Nasal cavity respiratory epithelium epithelial cell of viscerocranial mucosa (primary cell): ENCODE measurements around the gene GGTLC1. TPM values are rescaled to one million over a fixed set of nuclear protein-coding genes. Genes with fewer than 3 reads are reported as not detected.

ENCODE experiments used
- total RNA-seq: library from RNA; depleted of rRNA; stranded (reverse); fragments of >200 nt; gene quantifications from 2 replicates; pipeline ENCODE4 v1.2.3, GENCODE V29; 2014

GGTLC1 gene
- total RNA-seq: not detected in 2 replicates

DNA sequence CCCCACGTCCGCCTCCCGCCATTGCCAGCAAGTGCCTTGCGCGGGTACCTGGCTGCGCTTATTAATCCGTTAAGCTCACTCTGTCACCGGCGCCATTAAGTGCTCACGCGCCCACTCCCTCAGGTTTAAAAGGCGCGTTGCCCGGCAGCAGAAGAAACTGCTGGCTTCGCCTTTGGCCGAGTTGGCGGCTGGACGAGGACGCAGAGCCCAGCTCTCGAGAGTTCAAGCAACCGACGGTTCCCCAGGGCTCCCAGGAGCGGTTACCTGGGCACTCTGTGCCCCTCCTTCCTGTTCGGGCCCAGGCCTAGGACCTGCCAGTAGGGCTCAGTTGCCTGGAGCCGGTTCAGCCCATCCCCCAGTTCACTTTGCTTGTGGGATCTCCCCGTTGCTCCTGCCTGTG is at the start of gene GGTLC1:
Gene GGTLC1, minus strand, starts transcription at position 219 of the 400 bp plus-strand sequence. CDS start 2,168 bp downstream, outside the sequence.

Other genes with a start within 250 kb of the GGTLC1 start
- gene CST1, start 237.8 kb downstream of the GGTLC1 start, total RNA-seq: not detected in 2 replicates
- gene CST2, start 162.1 kb downstream of the GGTLC1 start, total RNA-seq: 0.14 TPM in 1 of 2 replicates, not detected in the other
- not detected in 2 replicates for gene CST5, start 109.0 kb downstream of the GGTLC1 start, total RNA-seq